K562 (cell line): ENCODE data around the gene PKD1. TPM values are rescaled to one million over a fixed set of nuclear protein-coding genes. Genes with fewer than 3 reads are reported as not detected.
A peak's percentile ranks its signal among the peaks of the same experiment; 100 is the strongest.

Experiments
- ATAC-seq: fragments of 200-7000 bp; cut with Tn5 transposase; 3 replicates; pipeline ENCODE4 v1.9.1; 2020; ENCODE audit warnings: moderate library complexity
- BruUV-seq: library from RNA; stranded (reverse); fragments of 400-500 nt; replicated peaks from 2 replicates; lab custom pipeline; 2021; lab: Mats Ljungman, UMichigan
- CTCF ChIA-PET: fragments of 300-600 bp; formaldehyde crosslinking; extraction: SDS; loops from one replicate; lab custom pipeline; 2021; ENCODE audit warnings: low intra/inter-chr PET ratio; lab: Yijun Ruan, JAX
- POLR2A ChIA-PET: fragments of 300-600, 350-650 bp; sonication (Branson Sonifier 250); formaldehyde crosslinking; extraction: SDS; loops from one replicate; lab custom pipeline; 2021; ENCODE audit warnings: antibody characterized with exemption, inconsistent platforms; lab: Yijun Ruan, JAX
- DNase-seq, 4 experiments: peaks; one replicate each; pipeline versions ENCODE4 v3.0.0 to v3.0.0-alpha.2; 2011 to 2018; ENCODE audit warnings: low spot score in 3 of 4, mixed read lengths in 3 of 4; ENCODE audit errors: extremely low read depth in 1 of 4
- FAIRE-seq: peaks from 2 replicates; lab custom pipeline; 2011; peaks lifted over from hg19 to GRCh38; lab: Jason Lieb, UNC
- H2AFZ ChIP-seq: 2 replicates; pipeline ENCODE4 v1.6.0; 2011; ENCODE audit warnings: low read depth, low read length, control low read depth, inconsistent platforms
- H3K27ac ChIP-seq: fragments of 200-600 bp; 3 replicates; pipeline ENCODE4 v1.8.0; 2011; ENCODE audit warnings: low read depth, mild to moderate bottlenecking, control low read depth, inconsistent platforms, low read length, moderate library complexity, mixed read lengths; ENCODE audit errors: extremely low read depth
- H3K27me3 ChIP-seq, 2 experiments: fragments of 300-600 bp in 1 of 2; 2 replicates in 1 of 2; 3 replicates in 1 of 2; pipeline versions ENCODE4 v1.6.0 to v1.8.0; 2011; ENCODE audit warnings: inconsistent platforms in 2 of 2, low read length in 2 of 2, mild to moderate bottlenecking in 1 of 2, mixed read lengths in 1 of 2, moderate library complexity in 1 of 2; ENCODE audit not compliant: control insufficient read depth in 2 of 2, insufficient read depth in 2 of 2
- H3K36me3 ChIP-seq: fragments of 300-600 bp; 3 replicates; pipeline ENCODE4 v1.8.0; 2011; ENCODE audit warnings: mild to moderate bottlenecking, low read length, inconsistent platforms; ENCODE audit not compliant: control insufficient read depth, insufficient read depth
- H3K4me1 ChIP-seq, 2 experiments: fragments of 200-600 bp in 1 of 2; replicated peaks in 1 of 2; 2 replicates in 1 of 2; 3 replicates in 1 of 2; pipeline versions ENCODE4 v1.5.1 to v1.8.0; 2011; ENCODE audit warnings: inconsistent platforms in 2 of 2, low read length in 2 of 2, mild to moderate bottlenecking in 1 of 2, mixed read lengths in 1 of 2, moderate library complexity in 1 of 2; ENCODE audit not compliant: control insufficient read depth in 2 of 2, insufficient read depth in 2 of 2
- H3K4me2 ChIP-seq: 2 replicates; pipeline ENCODE4 v1.6.1; 2011; ENCODE audit warnings: low read length, control low read depth, inconsistent platforms, mixed read lengths; ENCODE audit not compliant: insufficient read depth
- H3K4me3 ChIP-seq: fragments of 200-600 bp; sonication (generic), shearing (Covaris generic); 2 replicates; pipeline ENCODE4 v1.5.1; 2016; ENCODE audit warnings: control low read depth, inconsistent platforms
- H3K79me2 ChIP-seq: fragments of 200-600 bp; 3 replicates; pipeline ENCODE4 v1.8.0; 2011; ENCODE audit warnings: low read length, inconsistent platforms; ENCODE audit not compliant: control insufficient read depth, insufficient read depth
- H3K9ac ChIP-seq, 2 experiments: 2 replicates each; pipeline versions ENCODE4 v1.6.0 to v1.6.1; 2011; ENCODE audit warnings: low read depth in 2 of 2, low read length in 2 of 2, control low read depth in 1 of 2, inconsistent platforms in 1 of 2, mild to moderate bottlenecking in 1 of 2, mixed read lengths in 1 of 2; ENCODE audit not compliant: insufficient read depth in 1 of 2
- H3K9me1 ChIP-seq: one replicate; pipeline ENCODE4 v1.6.0; 2011; ENCODE audit warnings: inconsistent platforms, mild to moderate bottlenecking, low read length, moderate library complexity; ENCODE audit not compliant: control insufficient read depth, insufficient read depth
- H3K9me3 ChIP-seq: replicated peaks from 2 replicates; pipeline ENCODE4 v1.5.1; 2011; ENCODE audit warnings: low read depth, low read length, inconsistent platforms; ENCODE audit not compliant: control insufficient read depth, insufficient read depth
- H4K20me1 ChIP-seq: replicated peaks from 2 replicates; pipeline ENCODE4 v1.6.1; 2011; ENCODE audit warnings: low read length, inconsistent platforms, mixed read lengths; ENCODE audit not compliant: control insufficient read depth, insufficient read depth
- ATF1 ChIP-seq, 2 experiments: fragments of 450-650 bp in 1 of 2; IDR thresholded peaks; 2 replicates each; pipeline ENCODE4 v1.6.1; 2016; ENCODE audit warnings: missing compliant biosample characterization in 1 of 2, missing genetic modification characterization in 1 of 2
- EP300 ChIP-seq: IDR thresholded peaks from 2 replicates; pipeline ENCODE4 v1.6.1; 2012; ENCODE audit warnings: low read length, improper control_type of control experiment
- EWSR1 ChIP-seq: fragments of 450-650 bp; IDR thresholded peaks from 2 replicates; pipeline ENCODE4 v1.6.1; 2018; ENCODE audit warnings: borderline replicate concordance, mild to moderate bottlenecking, low read depth, moderate library complexity; ENCODE audit not compliant: partially characterized antibody
- GATAD2A ChIP-seq: fragments of 450-650 bp; IDR thresholded peaks from 2 replicates; pipeline ENCODE4 v1.6.1; 2017
- HMG20B ChIP-seq: fragments of 250-450 bp; sonication (Bioruptor Pico); IDR thresholded peaks from 2 replicates; pipeline ENCODE4 v1.5.0; 2021; ENCODE audit warnings: mild to moderate bottlenecking
- HMGN3 ChIP-seq: IDR thresholded peaks from 2 replicates; pipeline ENCODE4 v1.6.1; 2011; ENCODE audit warnings: borderline replicate concordance, low read depth, mild to moderate bottlenecking, mixed read lengths, low read length; ENCODE audit not compliant: insufficient read length; ENCODE audit errors: extremely low read depth
- LEF1 ChIP-seq: fragments of 450-650 bp; IDR thresholded peaks from 2 replicates; pipeline ENCODE4 v1.6.1; 2016; ENCODE audit warnings: mild to moderate bottlenecking
- NR2C1 ChIP-seq, 2 experiments: fragments of 450-650 bp; IDR thresholded peaks; 2 replicates each; pipeline ENCODE4 v1.6.1; 2017; ENCODE audit warnings: mild to moderate bottlenecking in 2 of 2, antibody characterized with exemption in 1 of 2, inconsistent platforms in 1 of 2, missing compliant biosample characterization in 1 of 2, missing genetic modification characterization in 1 of 2
- POLR2G ChIP-seq: fragments of 200-400 bp; formaldehyde crosslinking; IDR thresholded peaks from 2 replicates; pipeline ENCODE4 v1.6.1; 2017; ENCODE audit warnings: low read depth, mild to moderate bottlenecking, antibody characterized with exemption, low read length, moderate library complexity
- PPARD ChIP-seq: fragments of 250-450 bp; sonication (Bioruptor Pico); IDR thresholded peaks from 2 replicates; pipeline ENCODE4 v1.8.0; 2022; ENCODE audit warnings: inconsistent platforms, mild to moderate bottlenecking, moderate library complexity
- RAD21 ChIP-seq, 2 experiments: fragments of 250-450 bp in 1 of 2; fragments of 450-650 bp in 1 of 2; sonication (Bioruptor Pico) in 1 of 2; formaldehyde crosslinking in 1 of 2; IDR thresholded peaks in 1 of 2; conservative IDR thresholded peaks in 1 of 2; 2 replicates each; pipeline versions ENCODE4 v1.4.0 to v1.8.0; 2020 to 2022; ENCODE audit warnings: mild to moderate bottlenecking in 2 of 2, moderate library complexity in 1 of 2
- RB1 ChIP-seq: fragments of 450-650 bp; IDR thresholded peaks from 2 replicates; pipeline ENCODE4 v1.6.1; 2017; ENCODE audit warnings: low read depth, mild to moderate bottlenecking
- SMAD4 ChIP-seq: fragments of 250-450 bp; sonication (Bioruptor Pico); conservative IDR thresholded peaks from 2 replicates; pipeline ENCODE4 v1.8.0; 2021; ENCODE audit warnings: inconsistent platforms, mild to moderate bottlenecking, moderate library complexity
- ZFP30 ChIP-seq: fragments of 250-450 bp; sonication (Bioruptor Pico); IDR thresholded peaks from 2 replicates; pipeline ENCODE4 v1.8.0; 2022; ENCODE audit warnings: moderate library complexity, mild to moderate bottlenecking, inconsistent platforms, borderline replicate concordance
- ZNF347 ChIP-seq: fragments of 450-650 bp; formaldehyde crosslinking; IDR thresholded peaks from 2 replicates; pipeline ENCODE4 v1.4.0; 2020; ENCODE audit warnings: low read depth, mild to moderate bottlenecking, moderate library complexity
- ZNF766 ChIP-seq: fragments of 200-800 bp; sonication (Bioruptor generic); conservative IDR thresholded peaks from 2 replicates; pipeline ENCODE4 v1.6.1; 2016; ENCODE audit warnings: missing genetic modification characterization, missing compliant biosample characterization
- ZNF77 ChIP-seq: fragments of 250-450 bp; sonication (Bioruptor Pico); IDR thresholded peaks from 2 replicates; pipeline ENCODE4 v1.5.0; 2020
- WGBS: fragments of 100-300 bp; shearing (Covaris generic); methylation state at CpG from one replicate; pipeline ENCODE4 v1.1.6; 2016; ENCODE audit warnings: low coverage, mixed read lengths; ENCODE audit not compliant: insufficient coverage; ENCODE audit errors: missing lambda C conversion rate; 5-methylcytosine and 5-hydroxymethylcytosine counted together
- in situ Hi-C: fragments of 300-500 bp; cut with MboI; formaldehyde crosslinking; loops from 4 replicates; pipeline ENCODE4 v1.15.0; 2018; ENCODE audit warnings: inconsistent platforms, mixed read lengths
- intact Hi-C: fragments of 100-400 bp; cut with micrococcal nuclease; formaldehyde crosslinking; loops from 2 replicates; pipeline ENCODE4 v1.14.2; 2022
- polyA plus RNA-seq, 8 experiments: library from polyadenylated mRNA; depleted of rRNA in 4 of 8; stranded (reverse) in 5 of 8; unstranded in 3 of 8; fragments of >200 nt; fragmentation: Nextera tagmentation in 2 of 8; fragmentation: Illumina TruSeq in 1 of 8; extraction: Ambion mirVana in 2 of 8; extraction: Trizol in 1 of 8; gene quantifications; 2 replicates each; pipeline versions ENCODE4 v1.2.1 to v1.2.3, GENCODE V29; 2011 to 2014; ENCODE audit warnings: inconsistent platforms in 1 of 8, missing spikeins in 1 of 8
- total RNA-seq, 7 experiments: library from RNA; depleted of rRNA in 6 of 7; stranded (reverse); fragments of >200 nt in 6 of 7; fragmentation: Illumina TruSeq in 2 of 7; extraction: Trizol in 2 of 7; gene quantifications; 2 replicates each; pipeline versions ENCODE4 v1.2.1 to v1.2.3, GENCODE V29; 2011 to 2021; ENCODE audit warnings: low replicate concordance in 1 of 7
- TF ChIP-seq, protein P1 (sequence below): fragments of 250-450 bp; sonication (Bioruptor Pico); IDR thresholded peaks from 2 replicates; pipeline ENCODE4 v1.4.0; 2020; ENCODE audit warnings: mild to moderate bottlenecking, moderate library complexity, borderline replicate concordance
- TF ChIP-seq, protein P2 (sequence below): fragments of 250-450 bp; sonication (Bioruptor Pico); IDR thresholded peaks from 2 replicates; pipeline ENCODE4 v1.8.0; 2021; ENCODE audit warnings: borderline replicate concordance, mild to moderate bottlenecking, moderate library complexity; ENCODE audit not compliant: poor library complexity, severe bottlenecking

PKD1 gene
- total and polyA plus RNA-seq, 9 of the 15 experiments (the other 6 are each of a cell fraction or from before 2014, with no cell fraction given), result 0.23 to 93.5 (median 12.6) TPM

DNA sequence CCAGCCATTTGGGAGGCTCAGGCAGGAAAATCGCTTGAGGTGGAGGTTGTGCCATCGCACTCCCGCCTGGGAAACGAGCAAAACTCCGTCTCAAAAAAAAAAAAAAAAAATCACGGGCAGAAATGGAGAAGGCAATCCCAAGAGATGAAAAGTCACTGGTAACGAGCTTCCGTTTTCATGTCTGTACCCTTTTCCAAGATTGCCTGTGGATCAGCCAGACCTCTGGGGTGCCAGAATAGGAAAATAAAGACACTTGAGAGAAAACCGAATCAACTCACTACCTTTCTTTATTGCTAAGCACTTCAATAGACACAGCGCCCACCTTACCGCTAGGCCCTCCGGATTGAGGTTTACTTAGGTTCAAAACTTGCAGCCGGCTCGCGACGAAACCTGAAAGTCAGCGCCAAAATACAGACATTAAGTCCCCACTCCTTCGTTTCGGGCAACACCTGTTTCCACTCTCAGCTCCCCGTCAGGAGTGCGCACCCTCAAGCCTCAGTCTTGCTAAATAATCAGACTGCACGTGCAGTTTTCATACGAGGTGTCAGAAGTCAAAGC lies 18.9 kb upstream of the PKD1 start:
- in situ Hi-C loops, result no loop called here
- Histone ChIP-seq H3K36me3 (peaks cover 55% of the 10 kb centered on the region), H4K20me1 (peaks cover 61% of the 10 kb centered on the region), H3K9me1 (peaks cover 27% of the 10 kb centered on the region), H3K79me2 (peaks cover 83% of the 10 kb centered on the region), H3K4me3 (peak overlapping the region; percentile 55), H3K4me2 (peak overlapping the region; percentile 96), H3K27ac (peak overlapping the region; percentile 82), H2AFZ (no peak overlapping the region), H3K27me3 (no peaks in the 10 kb centered on the region), H3K9me3 (no peaks in the 10 kb centered on the region), H3K4me1 (peaks cover 29 to 71% of the 10 kb centered on the region in 2 experiments; a peak in 4 of 5 replicates), H3K9ac (peak overlapping the region; percentile 90 to 100)
- FAIRE-seq, result no peak
- ChIA-PET POLR2A (interaction anchor here (0.6 to 5.1 kb wide), 45 partner anchors 10 to 847 kb away, joined by 3 to 77 read pairs (median 6); partner anchors contain the start of genes BRICD5, E4F1, ECI1 and MLST8), CTCF (interaction anchor here (0.7 to 2.3 kb wide), 3 partner anchors 114 to 131 kb away, joined by 3 to 15 read pairs (median 4); no protein-coding TSS in a partner anchor)
- intact Hi-C loops, result loop anchor here (2.0 kb wide), 1 partner anchor 96 kb away; the partner anchor contains the start of gene ECI1
- no peak for ATAC-seq
- DNase-seq, result no peak
- 2% methylated on average over 21 of the region's 23 CpGs for WGBS
- BruUV-seq, result TSS peak; percentile 86
- TF ChIP-seq HMGN3, result no peak
- TF ChIP-seq HMG20B (CRISPR knock-in tag), result peak; percentile 45; the same call in 1 of the 2 replicates
- no peak for TF ChIP-seq ZNF347 (CRISPR knock-in tag)
- no peak for TF ChIP-seq POLR2G
- TF ChIP-seq ATF1 (CRISPR knock-in tag; IDR thresholded peaks at IDR 0.05), result no peak
- TF ChIP-seq ATF1 (tag; IDR thresholded peaks at IDR 0.05), result no peak
- TF ChIP-seq ZNF77 (CRISPR knock-in tag), result no peak
- TF ChIP-seq GATAD2A, result no peak
- no peak for TF ChIP-seq RAD21 (CRISPR knock-in tag; conservative IDR thresholded peaks at IDR 0.05 in 1 of 2, IDR thresholded peaks at IDR 0.05 in 1 of 2)
- TF ChIP-seq LEF1, result 0 out of 2 replicates have a peak, but pooled peaks have one; percentile 57
- TF ChIP-seq EP300, result no peak
- TF ChIP-seq SMAD4 (CRISPR knock-in tag), result peak; percentile 13; the same call in 1 of the 2 replicates
- TF ChIP-seq PPARD (CRISPR knock-in tag), result no peak
- peak; percentile 43; the same call in 1 of the 2 replicates for TF ChIP-seq ZNF766
- TF ChIP-seq, protein P1, sequence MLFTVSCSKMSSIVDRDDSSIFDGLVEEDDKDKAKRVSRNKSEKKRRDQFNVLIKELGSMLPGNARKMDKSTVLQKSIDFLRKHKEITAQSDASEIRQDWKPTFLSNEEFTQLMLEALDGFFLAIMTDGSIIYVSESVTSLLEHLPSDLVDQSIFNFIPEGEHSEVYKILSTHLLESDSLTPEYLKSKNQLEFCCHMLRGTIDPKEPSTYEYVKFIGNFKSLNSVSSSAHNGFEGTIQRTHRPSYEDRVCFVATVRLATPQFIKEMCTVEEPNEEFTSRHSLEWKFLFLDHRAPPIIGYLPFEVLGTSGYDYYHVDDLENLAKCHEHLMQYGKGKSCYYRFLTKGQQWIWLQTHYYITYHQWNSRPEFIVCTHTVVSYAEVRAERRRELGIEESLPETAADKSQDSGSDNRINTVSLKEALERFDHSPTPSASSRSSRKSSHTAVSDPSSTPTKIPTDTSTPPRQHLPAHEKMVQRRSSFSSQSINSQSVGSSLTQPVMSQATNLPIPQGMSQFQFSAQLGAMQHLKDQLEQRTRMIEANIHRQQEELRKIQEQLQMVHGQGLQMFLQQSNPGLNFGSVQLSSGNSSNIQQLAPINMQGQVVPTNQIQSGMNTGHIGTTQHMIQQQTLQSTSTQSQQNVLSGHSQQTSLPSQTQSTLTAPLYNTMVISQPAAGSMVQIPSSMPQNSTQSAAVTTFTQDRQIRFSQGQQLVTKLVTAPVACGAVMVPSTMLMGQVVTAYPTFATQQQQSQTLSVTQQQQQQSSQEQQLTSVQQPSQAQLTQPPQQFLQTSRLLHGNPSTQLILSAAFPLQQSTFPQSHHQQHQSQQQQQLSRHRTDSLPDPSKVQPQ (CRISPR knock-in tag), result no peak
- TF ChIP-seq, protein P2, sequence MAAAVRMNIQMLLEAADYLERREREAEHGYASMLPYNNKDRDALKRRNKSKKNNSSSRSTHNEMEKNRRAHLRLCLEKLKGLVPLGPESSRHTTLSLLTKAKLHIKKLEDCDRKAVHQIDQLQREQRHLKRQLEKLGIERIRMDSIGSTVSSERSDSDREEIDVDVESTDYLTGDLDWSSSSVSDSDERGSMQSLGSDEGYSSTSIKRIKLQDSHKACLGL, result no peak
- no peak for TF ChIP-seq ZFP30 (CRISPR knock-in tag)
- 0 out of 2 replicates have a peak, but pooled peaks have one; percentile 2 for TF ChIP-seq RB1
- no peak for TF ChIP-seq EWSR1
- TF ChIP-seq NR2C1 (IDR thresholded peaks at IDR 0.05), result 0 out of 2 replicates have a peak, but pooled peaks have one; percentile 11
- no peak for TF ChIP-seq NR2C1 (tag; IDR thresholded peaks at IDR 0.05)
